ENCODE measurements around the gene CA10.
A peak's percentile ranks its signal among the peaks of the same experiment; 100 is the strongest.

CA10 gene

DNA sequence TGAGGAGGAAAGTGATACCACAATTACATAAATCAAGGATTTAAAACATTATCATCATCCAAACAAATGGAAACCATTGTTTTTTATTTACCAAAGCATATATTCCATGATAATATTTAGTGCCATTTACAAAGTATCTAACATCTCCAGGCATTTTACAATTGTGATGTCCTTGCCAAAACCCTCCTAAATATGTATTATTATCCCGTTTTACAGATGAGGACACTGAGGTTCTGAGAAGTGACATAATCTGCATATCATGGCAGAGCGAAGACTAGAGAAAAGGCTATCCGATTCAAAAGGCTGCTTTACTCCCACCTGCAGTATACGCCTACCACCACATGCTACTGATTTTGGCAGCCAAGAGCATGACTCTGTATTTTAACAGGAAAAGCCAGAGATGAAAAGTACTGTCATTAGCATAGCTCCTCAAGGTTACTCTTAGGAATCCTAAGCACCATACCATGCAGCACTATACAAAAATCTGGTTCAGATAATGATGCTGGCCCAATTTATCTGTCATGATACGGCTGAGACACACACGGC, 301.4 kb downstream of the CA10 start:
- no peak overlapping the region for H3K27ac ChIP-seq (ENCODE audit: low read length)
- no peaks in the 10 kb centered on the region for H3K79me2 ChIP-seq (ENCODE audit: insufficient read depth, low read length)
- no peaks in the 10 kb centered on the region for H3K36me3 ChIP-seq (ENCODE audit: insufficient read depth, low read length)
- H2AFZ ChIP-seq (ENCODE audit: low read depth, low read length): no peak overlapping the region
- TF ChIP-seq EZH2 (IDR thresholded peaks at IDR 0.05; ENCODE audit: borderline replicate concordance, low read depth, low read length, severe bottlenecking): no peak
- TF ChIP-seq, protein P1, sequence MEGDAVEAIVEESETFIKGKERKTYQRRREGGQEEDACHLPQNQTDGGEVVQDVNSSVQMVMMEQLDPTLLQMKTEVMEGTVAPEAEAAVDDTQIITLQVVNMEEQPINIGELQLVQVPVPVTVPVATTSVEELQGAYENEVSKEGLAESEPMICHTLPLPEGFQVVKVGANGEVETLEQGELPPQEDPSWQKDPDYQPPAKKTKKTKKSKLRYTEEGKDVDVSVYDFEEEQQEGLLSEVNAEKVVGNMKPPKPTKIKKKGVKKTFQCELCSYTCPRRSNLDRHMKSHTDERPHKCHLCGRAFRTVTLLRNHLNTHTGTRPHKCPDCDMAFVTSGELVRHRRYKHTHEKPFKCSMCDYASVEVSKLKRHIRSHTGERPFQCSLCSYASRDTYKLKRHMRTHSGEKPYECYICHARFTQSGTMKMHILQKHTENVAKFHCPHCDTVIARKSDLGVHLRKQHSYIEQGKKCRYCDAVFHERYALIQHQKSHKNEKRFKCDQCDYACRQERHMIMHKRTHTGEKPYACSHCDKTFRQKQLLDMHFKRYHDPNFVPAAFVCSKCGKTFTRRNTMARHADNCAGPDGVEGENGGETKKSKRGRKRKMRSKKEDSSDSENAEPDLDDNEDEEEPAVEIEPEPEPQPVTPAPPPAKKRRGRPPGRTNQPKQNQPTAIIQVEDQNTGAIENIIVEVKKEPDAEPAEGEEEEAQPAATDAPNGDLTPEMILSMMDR (IDR thresholded peaks at IDR 0.05; ENCODE audit: borderline replicate concordance, extremely low read depth, low read length, poor library complexity, severe bottlenecking): peak; percentile 28
- no peak overlapping the region for H3K9ac ChIP-seq (ENCODE audit: low read depth, low read length)
- DNase-seq: no peak
- no peak overlapping the region for H3K4me2 ChIP-seq (ENCODE audit: insufficient read depth, low read length)
- no peaks in the 10 kb centered on the region for H3K27me3 ChIP-seq (ENCODE audit: insufficient read depth, low read length, poor library complexity)
- H3K9me3 ChIP-seq (ENCODE audit: insufficient read depth, low read length, severe bottlenecking): no peaks in the 10 kb centered on the region
- no peak for ATAC-seq (ENCODE audit: insufficient read depth, low read depth)
- no peaks in the 10 kb centered on the region for H3K4me1 ChIP-seq (ENCODE audit: insufficient read depth, low read length)
- no peaks in the 10 kb centered on the region for H4K20me1 ChIP-seq (ENCODE audit: insufficient read depth, low read length)
- H3K4me3 ChIP-seq (ENCODE audit: low read depth in 1 of 2, low read length in 2 of 2): no peak overlapping the region

DNA sequence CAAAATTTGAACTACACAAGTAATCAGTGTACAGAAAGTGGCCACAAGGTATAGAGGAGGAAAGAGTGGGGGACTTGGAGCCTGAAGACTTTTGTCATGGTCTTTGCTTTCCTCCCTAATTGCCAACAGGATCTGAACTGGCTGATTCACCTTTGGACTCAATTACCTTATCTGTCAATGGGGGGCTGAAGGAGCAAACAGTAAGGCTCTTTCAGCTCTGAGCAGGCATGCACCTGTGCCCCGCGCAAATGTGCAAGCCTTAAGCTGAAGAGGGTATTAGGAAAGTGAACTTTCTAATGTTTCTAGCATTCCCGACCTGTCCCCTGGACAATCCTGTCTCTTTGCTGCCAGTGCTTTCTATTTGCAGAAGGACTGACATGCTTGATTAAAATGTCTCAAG, 302.7 kb downstream of the CA10 start:
- H3K79me2 ChIP-seq (ENCODE audit: insufficient read depth, low read length): no peaks in the 10 kb centered on the region
- no peaks in the 10 kb centered on the region for H4K20me1 ChIP-seq (ENCODE audit: insufficient read depth, low read length)
- H3K4me2 ChIP-seq (ENCODE audit: insufficient read depth, low read length): no peak overlapping the region
- no peak overlapping the region for H3K4me3 ChIP-seq (ENCODE audit: low read depth in 1 of 2, low read length in 2 of 2)
- no peaks in the 10 kb centered on the region for H3K4me1 ChIP-seq (ENCODE audit: insufficient read depth, low read length)
- H3K9ac ChIP-seq (ENCODE audit: low read depth, low read length): no peak overlapping the region
- H2AFZ ChIP-seq (ENCODE audit: low read depth, low read length): no peak overlapping the region
- no peak overlapping the region for H3K27ac ChIP-seq (ENCODE audit: low read length)
- no peak for DNase-seq
- no peaks in the 10 kb centered on the region for H3K36me3 ChIP-seq (ENCODE audit: insufficient read depth, low read length)
- TF ChIP-seq EZH2 (IDR thresholded peaks at IDR 0.05; ENCODE audit: borderline replicate concordance, low read depth, low read length, severe bottlenecking): no peak
- TF ChIP-seq, protein P1 (IDR thresholded peaks at IDR 0.05; ENCODE audit: borderline replicate concordance, extremely low read depth, low read length, poor library complexity, severe bottlenecking): no peak
- H3K27me3 ChIP-seq (ENCODE audit: insufficient read depth, low read length, poor library complexity): no peaks in the 10 kb centered on the region
- no peaks in the 10 kb centered on the region for H3K9me3 ChIP-seq (ENCODE audit: insufficient read depth, low read length, severe bottlenecking)
- no peak for ATAC-seq (ENCODE audit: insufficient read depth, low read depth)

DNA sequence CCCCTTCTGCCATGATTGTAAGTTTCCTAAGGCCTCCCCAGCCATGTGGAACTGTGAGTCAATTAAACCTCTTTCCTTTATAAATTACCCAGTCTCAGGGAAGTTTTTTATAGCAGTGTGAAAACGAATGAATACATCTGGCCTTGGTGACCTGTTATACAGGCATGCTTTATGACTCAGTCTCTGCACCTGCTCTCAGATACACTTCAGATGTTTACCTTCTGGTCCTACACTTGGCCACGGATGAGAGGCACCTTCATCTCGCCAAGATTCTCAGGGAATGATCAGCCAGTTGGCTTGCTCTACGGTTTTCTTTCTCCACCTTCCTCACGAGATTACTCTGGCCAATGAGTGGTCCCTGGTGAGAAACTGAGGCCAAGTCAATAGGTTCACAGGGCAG, 304.7 kb downstream of the CA10 start:
- Histone ChIP-seq H3K79me2 (ENCODE audit: insufficient read depth, low read length) (no peaks in the 10 kb centered on the region), H3K4me1 (ENCODE audit: insufficient read depth, low read length) (no peaks in the 10 kb centered on the region), H3K36me3 (ENCODE audit: insufficient read depth, low read length) (no peaks in the 10 kb centered on the region), H4K20me1 (ENCODE audit: insufficient read depth, low read length) (no peaks in the 10 kb centered on the region), H3K4me2 (ENCODE audit: insufficient read depth, low read length) (no peak overlapping the region), H3K27ac (ENCODE audit: low read length) (no peak overlapping the region), H2AFZ (ENCODE audit: low read depth, low read length) (no peak overlapping the region), H3K27me3 (ENCODE audit: insufficient read depth, low read length, poor library complexity) (no peaks in the 10 kb centered on the region), H3K4me3 (ENCODE audit: low read depth in 1 of 2, low read length in 2 of 2) (no peak overlapping the region), H3K9ac (ENCODE audit: low read depth, low read length) (no peak overlapping the region), H3K9me3 (ENCODE audit: insufficient read depth, low read length, severe bottlenecking) (no peaks in the 10 kb centered on the region)
- DNase-seq: no peak
- TF ChIP-seq, protein P1 (IDR thresholded peaks at IDR 0.05; ENCODE audit: borderline replicate concordance, extremely low read depth, low read length, poor library complexity, severe bottlenecking): no peak
- ATAC-seq (ENCODE audit: insufficient read depth, low read depth): no peak

DNA sequence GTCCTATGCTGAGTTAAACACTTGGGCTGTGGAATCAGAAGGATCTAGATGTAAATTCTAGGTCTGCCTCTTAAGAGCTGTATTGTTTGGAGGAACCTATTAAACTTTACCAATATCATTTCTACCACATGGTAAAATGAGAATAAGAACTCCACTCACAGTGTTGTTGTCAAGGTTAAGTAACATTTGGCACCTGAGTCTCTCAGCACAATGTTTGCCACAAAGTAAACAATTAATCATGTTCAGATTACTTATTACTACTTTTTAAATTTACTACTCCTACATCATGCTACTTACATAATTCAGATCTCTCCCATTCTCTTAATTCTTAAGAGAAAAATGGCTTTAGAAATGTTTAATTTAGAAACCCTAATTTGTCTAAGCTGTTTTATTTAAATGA, 305.9 kb downstream of the CA10 start:
- ATAC-seq (ENCODE audit: insufficient read depth, low read depth) (no peak), DNase-seq (no peak)
- H3K4me1 ChIP-seq (ENCODE audit: insufficient read depth, low read length): no peaks in the 10 kb centered on the region
- H3K27ac ChIP-seq (ENCODE audit: low read length): no peak overlapping the region
- no peak overlapping the region for H3K9ac ChIP-seq (ENCODE audit: low read depth, low read length)
- no peaks in the 10 kb centered on the region for H3K27me3 ChIP-seq (ENCODE audit: insufficient read depth, low read length, poor library complexity)
- no peaks in the 10 kb centered on the region for H3K9me3 ChIP-seq (ENCODE audit: insufficient read depth, low read length, severe bottlenecking)
- H2AFZ ChIP-seq (ENCODE audit: low read depth, low read length): no peak overlapping the region
- H3K4me3 ChIP-seq (ENCODE audit: low read depth in 1 of 2, low read length in 2 of 2): no peak overlapping the region
- no peaks in the 10 kb centered on the region for H4K20me1 ChIP-seq (ENCODE audit: insufficient read depth, low read length)
- no peaks in the 10 kb centered on the region for H3K79me2 ChIP-seq (ENCODE audit: insufficient read depth, low read length)
- no peak overlapping the region for H3K4me2 ChIP-seq (ENCODE audit: insufficient read depth, low read length)
- TF ChIP-seq, protein P1 (IDR thresholded peaks at IDR 0.05; ENCODE audit: borderline replicate concordance, extremely low read depth, low read length, poor library complexity, severe bottlenecking): no peak
- TF ChIP-seq EZH2 (IDR thresholded peaks at IDR 0.05; ENCODE audit: borderline replicate concordance, low read depth, low read length, severe bottlenecking): no peak
- no peaks in the 10 kb centered on the region for H3K36me3 ChIP-seq (ENCODE audit: insufficient read depth, low read length)

Data from DND-41 (cell line).